Type B pancreatic cell (in vitro differentiated cells): ENCODE data around the gene CHD2. TPM values are rescaled to one million over a fixed set of nuclear protein-coding genes. Genes with fewer than 3 reads are reported as not detected.

ENCODE experiments used
- DNase-seq: peaks from one replicate; pipeline ENCODE4 v3.0.0; 2021; ENCODE audit warnings: mixed read lengths; ENCODE audit not compliant: unreplicated experiment; ENCODE audit errors: extremely low spot score
- H3K27ac Mint-ChIP-seq: 2 replicates; pipeline ENCODE4 v1.8.0; 2021; ENCODE audit warnings: mild to moderate bottlenecking, mixed read lengths
- H3K27me3 Mint-ChIP-seq: 2 replicates; pipeline ENCODE4 v1.8.0; 2021; ENCODE audit warnings: mixed read lengths
- H3K36me3 Mint-ChIP-seq: 2 replicates; pipeline ENCODE4 v1.8.0; 2021; ENCODE audit warnings: mixed read lengths
- H3K4me1 Mint-ChIP-seq: one replicate; pipeline ENCODE4 v1.8.0; 2021; ENCODE audit warnings: mixed read lengths; ENCODE audit not compliant: unreplicated experiment
- H3K4me3 Mint-ChIP-seq: 2 replicates; pipeline ENCODE4 v1.8.0; 2021; ENCODE audit warnings: mild to moderate bottlenecking, mixed read lengths
- H3K9me3 Mint-ChIP-seq: 2 replicates; pipeline ENCODE4 v1.8.0; 2021; ENCODE audit warnings: mixed read lengths
- total RNA-seq: library from RNA; stranded (reverse); gene quantifications from 2 replicates; pipeline ENCODE4 v1.2.1, GENCODE V29; 2021; ENCODE audit warnings: low replicate concordance
- TF ChIP-seq, protein P1 (sequence below): fragments of 200-600 bp; sonication (generic); conservative IDR thresholded peaks from 2 replicates; pipeline ENCODE4 v1.5.0; 2021; ENCODE audit warnings: antibody characterized with exemption, mild to moderate bottlenecking

CHD2 gene
- total RNA-seq, 1 donor from 2014 or later, result 135 TPM

GRCh38 chr15:92908713-92909057, 8.6 kb downstream of the CHD2 start:
- no peak for DNase-seq
- H3K36me3 Mint-ChIP-seq, result peaks cover 46% of the 10 kb centered on the region
- H3K4me1 Mint-ChIP-seq, result peaks cover 68% of the 10 kb centered on the region
- H3K27me3 Mint-ChIP-seq, result peaks cover 3% of the 10 kb centered on the region
- peak overlapping the region; percentile 58 for H3K4me3 Mint-ChIP-seq
- no peaks in the 10 kb centered on the region for H3K9me3 Mint-ChIP-seq
- TF ChIP-seq, protein P1, sequence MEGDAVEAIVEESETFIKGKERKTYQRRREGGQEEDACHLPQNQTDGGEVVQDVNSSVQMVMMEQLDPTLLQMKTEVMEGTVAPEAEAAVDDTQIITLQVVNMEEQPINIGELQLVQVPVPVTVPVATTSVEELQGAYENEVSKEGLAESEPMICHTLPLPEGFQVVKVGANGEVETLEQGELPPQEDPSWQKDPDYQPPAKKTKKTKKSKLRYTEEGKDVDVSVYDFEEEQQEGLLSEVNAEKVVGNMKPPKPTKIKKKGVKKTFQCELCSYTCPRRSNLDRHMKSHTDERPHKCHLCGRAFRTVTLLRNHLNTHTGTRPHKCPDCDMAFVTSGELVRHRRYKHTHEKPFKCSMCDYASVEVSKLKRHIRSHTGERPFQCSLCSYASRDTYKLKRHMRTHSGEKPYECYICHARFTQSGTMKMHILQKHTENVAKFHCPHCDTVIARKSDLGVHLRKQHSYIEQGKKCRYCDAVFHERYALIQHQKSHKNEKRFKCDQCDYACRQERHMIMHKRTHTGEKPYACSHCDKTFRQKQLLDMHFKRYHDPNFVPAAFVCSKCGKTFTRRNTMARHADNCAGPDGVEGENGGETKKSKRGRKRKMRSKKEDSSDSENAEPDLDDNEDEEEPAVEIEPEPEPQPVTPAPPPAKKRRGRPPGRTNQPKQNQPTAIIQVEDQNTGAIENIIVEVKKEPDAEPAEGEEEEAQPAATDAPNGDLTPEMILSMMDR, result no peak
- peak overlapping the region; percentile 100 for H3K27ac Mint-ChIP-seq

- TF ChIP-seq, protein P1, result no peak
- no peak for DNase-seq
- Mint-ChIP-seq H3K36me3 (peaks cover 41% of the 10 kb centered on the region), H3K27ac (peak overlapping the region; percentile 89), H3K4me1 (peaks cover 69% of the 10 kb centered on the region), H3K9me3 (no peaks in the 10 kb centered on the region), H3K27me3 (no peaks in the 10 kb centered on the region), H3K4me3 (peak overlapping the region; percentile 77)
Measured at GRCh38 chr15:92909136-92909781, 9.1 kb downstream of the CHD2 start.

DNA sequence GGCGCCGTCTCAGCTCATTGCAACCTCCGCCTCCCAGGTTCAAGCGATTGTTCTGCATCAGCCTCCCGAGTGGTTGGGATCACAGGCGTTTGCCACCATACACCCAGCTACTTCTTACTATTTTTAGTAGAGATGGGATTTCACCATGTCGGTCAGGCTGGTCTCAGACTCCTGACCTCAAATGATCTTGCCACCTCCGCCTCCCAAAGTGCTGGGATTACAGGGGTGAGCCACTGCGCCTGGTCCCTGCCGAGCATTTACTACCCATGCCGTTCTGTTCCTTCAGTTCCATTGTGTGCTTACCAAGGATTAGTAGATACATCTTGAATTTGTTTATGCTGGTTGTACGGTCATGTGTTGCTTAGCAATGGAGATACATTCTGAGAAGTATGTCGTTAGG, 10.3 kb downstream of the CHD2 start:
- TF ChIP-seq, protein P1, result no peak
- Mint-ChIP-seq H3K27ac (peak overlapping the region; percentile 73), H3K4me3 (peak overlapping the region; percentile 13), H3K4me1 (peaks cover 74% of the 10 kb centered on the region), H3K9me3 (no peaks in the 10 kb centered on the region), H3K27me3 (no peaks in the 10 kb centered on the region), H3K36me3 (peaks cover 48% of the 10 kb centered on the region)
- no peak for DNase-seq

GRCh38 chr15:92914103-92914499, 14.0 kb downstream of the CHD2 start:
- no peak for DNase-seq
- Mint-ChIP-seq H3K9me3 (peaks cover 4% of the 10 kb centered on the region), H3K4me1 (peaks cover 57% of the 10 kb centered on the region), H3K27ac (peak overlapping the region; percentile 97), H3K4me3 (peak overlapping the region; percentile 18), H3K27me3 (no peaks in the 10 kb centered on the region), H3K36me3 (peaks cover 50% of the 10 kb centered on the region)
- TF ChIP-seq, protein P1, result no peak

DNA sequence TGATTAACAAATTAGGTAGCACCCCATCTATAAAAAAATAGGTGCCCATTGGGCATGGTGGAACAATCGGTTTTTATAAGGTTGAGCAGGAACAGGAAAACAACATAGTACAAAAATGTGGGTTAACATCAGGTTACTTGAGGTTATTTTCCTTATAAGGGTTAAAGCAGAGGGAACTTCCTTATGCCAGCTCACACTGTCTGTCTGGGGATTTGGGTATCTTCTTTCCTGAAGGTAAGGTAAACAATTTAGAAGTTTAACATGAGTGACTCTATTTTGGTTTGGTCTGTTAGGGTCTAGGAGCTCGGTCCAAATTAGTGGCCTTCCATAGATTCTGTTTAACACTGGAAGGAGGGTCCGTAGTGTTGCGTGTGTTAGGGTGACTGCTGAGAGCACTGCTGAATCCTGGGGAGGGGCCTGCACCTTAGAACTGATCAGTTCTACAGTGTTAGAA, 14.7 kb downstream of the CHD2 start:
- TF ChIP-seq, protein P1, result no peak
- H3K4me3 Mint-ChIP-seq, result peak overlapping the region; percentile 68
- H3K27ac Mint-ChIP-seq, result peak overlapping the region; percentile 97
- no peaks in the 10 kb centered on the region for H3K27me3 Mint-ChIP-seq
- peaks cover 46% of the 10 kb centered on the region for H3K36me3 Mint-ChIP-seq
- DNase-seq, result no peak
- H3K4me1 Mint-ChIP-seq, result peaks cover 52% of the 10 kb centered on the region
- H3K9me3 Mint-ChIP-seq, result peaks cover 4% of the 10 kb centered on the region
